CD4-positive, alpha-beta T cell treated with Interleukin-15 for 4 hours (primary cell): ENCODE measurements around the gene CHKA.

Source experiments
- DNase-seq: peaks from one replicate; pipeline ENCODE4 v3.0.0-alpha.2; 2020; ENCODE audit warnings: low spot score

The CHKA gene

DNA sequence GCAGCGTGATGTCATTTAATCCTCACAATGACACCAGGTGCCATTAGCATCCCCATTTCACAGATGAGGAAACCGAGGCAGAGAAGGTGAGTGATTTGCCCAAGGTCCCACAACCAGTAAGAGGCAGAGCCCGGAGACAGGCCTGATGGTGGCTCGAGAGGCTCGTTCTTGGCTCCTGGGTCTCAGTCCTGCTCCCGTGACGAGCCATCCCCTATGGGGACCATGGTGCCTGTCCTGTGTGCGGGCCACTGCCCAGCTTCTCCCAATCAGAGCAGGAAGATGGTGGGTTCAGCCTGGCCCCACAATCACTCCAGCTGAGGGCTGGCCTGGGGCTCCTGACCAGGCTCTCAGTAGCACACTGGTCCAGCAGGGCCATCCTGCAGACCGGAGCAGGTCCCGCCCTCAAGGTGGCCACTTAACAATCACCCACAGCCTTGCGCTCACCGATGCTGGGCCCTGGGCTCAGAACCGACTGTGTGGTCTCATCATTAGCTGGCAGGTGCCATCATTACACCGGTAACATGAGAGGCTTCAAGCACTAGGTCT, 107.5 kb downstream of the CHKA start:
- DNase-seq = no peak

DNA sequence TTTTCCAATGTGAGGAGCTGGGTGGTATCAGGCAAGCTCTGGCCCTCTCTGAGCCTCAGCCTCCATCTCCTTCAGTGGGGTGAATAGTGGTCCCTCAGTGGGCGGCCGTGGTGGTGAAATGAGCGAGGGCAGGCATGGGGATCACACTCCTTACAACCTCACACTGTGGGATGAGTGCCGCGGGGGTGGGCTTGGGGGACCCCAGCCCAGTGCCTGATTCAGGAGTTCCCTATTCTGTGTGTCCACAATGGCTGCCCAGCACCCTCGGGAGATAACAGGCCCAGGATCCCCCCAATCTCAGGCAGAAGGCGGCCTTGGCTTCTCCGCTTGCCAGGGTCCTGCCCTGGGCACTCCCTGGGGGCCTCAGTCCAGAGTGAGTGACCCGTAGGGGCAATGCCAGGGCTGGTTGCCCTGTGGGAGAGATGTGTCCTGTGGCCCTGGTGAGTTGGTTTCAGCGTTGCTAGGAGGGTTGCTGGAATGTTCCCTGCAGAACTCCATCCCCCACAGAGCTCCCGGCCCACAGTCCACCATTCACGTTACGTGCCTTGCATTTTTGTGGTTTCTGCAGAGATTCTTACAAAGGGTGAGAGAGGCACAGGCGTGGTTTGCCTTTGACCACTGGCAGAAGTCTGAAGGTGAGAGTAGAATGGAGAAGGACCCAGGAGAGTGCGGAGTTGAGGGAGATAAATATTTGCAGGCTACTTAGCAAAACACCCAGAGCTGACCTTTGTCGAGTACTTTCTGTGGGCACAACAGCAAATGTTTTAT, 108.2 kb downstream of the CHKA start:
- no peak for DNase-seq

DNA sequence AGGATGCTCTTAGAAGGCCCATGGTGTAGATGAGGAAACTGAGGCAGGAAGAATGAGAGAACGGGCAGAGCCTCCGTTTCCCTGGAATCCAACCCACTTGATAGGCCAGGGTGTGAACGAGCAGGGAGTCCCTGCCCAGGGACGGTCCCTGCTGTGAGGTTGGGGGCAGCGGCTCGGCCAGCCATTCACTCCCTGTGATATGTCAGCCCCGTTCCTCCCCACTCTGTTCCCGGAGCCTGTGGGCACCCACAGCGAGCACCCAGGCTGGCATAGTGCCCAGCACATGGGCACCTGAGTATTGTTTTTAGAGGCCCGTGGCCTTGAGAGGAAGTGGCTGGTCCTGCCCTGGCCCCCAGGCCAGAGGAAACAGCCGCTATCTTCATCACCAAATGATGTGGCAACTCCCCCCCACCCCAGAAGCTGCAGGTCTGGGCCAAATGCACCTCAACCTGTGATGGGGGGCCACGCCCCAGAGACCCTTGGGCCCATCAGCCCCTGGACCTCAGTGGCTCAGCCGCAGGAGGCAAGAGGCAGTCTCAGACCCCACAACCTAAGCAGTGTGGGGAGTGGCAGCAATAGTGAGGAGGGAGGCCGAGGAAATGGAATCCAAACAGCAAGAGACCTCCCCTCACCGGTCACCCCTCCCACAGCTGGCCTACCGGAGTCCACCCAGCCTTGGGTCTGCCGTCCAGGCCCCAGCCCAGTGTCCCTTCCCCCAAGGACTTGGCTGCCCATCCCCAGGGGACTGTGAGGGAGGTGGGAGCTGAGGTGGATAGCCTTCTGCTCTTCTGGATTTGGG, 108.9 kb downstream of the CHKA start:
- DNase-seq = no peak

DNA sequence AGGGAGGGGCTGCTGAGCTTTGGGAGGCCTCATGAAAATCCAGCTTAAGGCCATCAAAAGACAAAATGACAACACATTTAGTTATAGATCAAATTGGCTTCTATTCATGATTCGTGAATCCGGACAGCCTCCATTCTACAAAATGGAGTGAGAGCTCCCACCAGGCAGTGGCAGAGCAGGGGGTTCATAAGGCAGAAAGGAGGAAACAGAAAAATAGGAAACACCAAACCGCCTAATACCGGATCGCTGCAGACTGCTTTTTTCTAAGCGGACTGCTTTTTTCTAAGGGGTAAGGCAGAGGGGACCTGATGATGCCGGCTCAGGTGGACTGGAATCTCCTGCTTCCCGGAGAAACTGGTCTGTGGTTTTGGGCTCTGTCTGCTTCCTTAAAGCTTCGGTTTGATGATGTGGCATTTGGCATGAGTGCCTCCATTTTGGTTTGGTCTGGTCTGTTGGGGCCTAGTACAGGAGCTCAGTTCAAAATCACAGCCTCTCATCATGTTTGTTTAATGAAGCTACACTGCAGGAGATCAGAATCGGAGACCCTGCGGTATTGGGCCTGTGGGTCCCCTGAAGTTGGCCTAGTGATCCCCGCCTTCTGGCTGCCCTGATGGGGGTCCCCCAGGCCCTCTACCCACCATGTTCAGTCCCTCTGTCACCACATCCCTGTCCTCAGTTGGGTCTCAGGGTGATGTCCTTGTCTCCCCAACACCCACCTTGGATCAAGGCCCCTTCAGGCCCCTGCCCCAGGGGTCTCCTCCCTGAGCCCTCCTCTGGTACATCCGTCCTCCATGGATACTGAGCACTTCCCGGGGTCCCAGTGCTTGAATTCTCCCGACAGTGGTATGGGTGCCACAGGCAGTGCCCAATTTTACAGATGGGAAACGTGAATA, 109.9 kb downstream of the CHKA start:
- no peak for DNase-seq

DNA sequence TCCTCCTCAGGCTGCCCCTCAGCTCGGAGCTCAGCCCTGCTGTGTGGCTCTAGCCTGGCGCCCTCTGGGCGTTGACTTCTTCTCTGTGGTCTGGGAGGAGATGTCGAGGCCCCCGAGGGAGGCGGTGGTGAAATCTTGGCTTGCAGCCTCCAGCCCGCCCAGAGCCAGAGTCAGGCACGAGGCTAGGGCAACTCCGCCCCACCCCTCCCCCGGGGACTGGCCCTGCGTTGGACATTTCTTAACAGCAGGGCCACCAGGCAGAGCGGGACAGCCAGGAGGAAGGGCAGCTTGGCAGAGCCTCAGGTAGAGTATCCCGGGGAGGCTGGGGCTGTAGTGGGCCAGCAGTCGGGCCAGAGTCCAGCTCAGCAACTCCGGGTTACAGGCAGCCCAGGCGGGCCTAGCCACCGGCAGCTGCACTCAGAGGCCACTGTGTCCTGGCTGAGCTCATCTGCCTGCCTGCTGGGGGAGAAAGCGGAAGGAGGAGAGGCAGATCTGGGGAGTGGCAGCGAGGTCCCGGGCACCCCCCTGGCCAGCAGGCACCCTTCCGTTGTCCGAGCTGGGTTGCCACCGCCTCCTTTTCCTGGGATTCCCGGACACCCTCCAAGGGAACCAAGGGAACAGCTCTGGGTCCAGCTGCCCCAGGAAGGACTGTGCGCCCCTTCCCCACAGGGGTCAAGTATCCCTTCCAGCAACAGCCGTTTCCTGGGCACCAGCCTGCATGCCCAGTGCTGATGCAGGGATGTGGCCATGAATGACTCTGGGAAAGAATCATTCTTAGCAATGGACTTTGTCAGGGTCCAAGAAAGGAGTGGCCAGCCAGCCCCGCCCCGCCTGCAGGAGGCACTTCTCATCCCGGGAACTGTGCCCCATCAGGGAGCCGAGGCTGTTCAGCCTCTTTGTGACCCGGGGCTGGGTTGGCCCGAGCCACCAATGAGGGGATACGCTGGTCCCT, 110.8 kb downstream of the CHKA start, which contains the start of gene ALDH3B1:
Gene ALDH3B1 (plus strand): TSS at position 238 of the 952 bp plus-strand sequence. CDS start 4,971 bp downstream, outside the sequence.
- no peak for DNase-seq

DNA sequence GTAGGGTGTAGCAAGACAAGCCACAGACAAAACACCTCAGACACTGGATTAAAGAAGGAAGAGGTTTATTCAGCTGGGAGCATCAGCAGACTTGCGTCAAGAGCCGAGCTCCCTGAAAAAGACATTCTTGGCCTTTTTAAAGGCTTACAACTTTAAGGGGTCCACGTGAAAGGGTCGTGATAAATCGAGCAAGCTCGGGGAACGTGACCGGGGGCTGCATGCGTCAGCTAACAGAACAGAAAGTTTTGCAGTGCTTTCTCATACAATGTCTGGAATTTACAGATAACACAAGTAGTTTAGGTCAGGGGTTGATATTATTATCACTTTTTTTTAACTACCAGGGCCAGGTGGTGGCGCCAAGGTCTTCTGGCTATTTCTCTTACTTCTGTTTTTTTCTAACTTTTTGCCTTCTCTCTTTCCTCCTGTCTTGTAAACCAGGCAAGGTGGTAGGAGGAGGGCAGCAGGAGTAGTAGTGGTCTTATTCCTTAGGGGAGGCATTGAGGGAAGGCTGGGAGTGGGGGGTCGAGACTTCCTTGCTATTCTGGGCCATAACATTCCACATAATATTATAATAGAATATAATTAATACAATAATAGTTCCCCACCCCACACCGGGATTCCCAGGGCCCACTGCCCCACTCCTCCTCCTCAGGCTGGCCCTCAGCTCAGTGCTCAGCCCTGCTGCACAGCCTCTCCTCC, 111.6 kb downstream of the CHKA start:
- no peak for DNase-seq

DNA sequence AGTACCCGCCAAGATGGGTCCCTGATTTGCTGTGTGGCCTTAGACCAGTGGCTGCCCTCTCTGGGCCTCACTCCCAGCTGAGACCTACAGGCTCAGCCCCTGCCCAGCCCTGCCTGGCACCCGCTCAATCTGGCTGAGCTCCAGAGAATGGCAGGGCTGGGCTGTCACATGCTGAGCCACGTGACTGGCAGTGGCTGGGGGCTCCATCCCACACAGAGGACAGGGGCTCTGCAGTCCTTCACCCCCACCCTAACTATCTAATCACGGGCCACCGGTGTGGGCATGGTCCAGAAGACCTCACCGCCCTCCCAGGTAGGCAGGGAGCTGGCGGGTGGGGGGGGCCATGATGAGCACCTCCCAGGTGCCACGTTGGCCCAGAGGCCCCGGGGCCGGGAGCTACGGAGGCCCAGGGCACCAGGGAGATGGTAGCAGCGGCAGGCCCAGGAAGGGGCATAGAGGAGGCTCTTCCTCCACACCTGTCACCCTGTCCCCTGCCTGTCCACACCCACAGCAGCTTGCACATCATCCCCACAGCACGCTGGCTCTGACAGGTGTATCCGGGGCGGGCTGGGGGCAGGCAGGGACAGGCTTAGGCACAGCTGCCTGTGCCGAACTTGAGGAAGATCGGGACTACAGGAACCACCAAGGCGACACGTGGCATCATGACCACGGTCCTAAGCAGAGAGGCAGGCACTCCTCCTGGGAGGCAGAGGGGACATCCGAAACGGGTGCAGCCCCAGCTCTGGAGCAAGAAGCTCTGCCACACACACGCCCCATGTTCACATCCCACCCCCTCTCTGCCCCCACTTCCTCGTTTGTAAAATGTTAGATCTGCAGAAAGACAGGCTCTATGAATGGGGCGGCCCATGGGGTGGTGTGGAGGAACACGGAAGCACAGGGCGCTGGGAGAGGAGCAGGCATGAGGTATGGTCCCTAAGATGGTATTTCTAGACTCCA, 112.5 kb downstream of the CHKA start:
- DNase-seq = no peak

DNA sequence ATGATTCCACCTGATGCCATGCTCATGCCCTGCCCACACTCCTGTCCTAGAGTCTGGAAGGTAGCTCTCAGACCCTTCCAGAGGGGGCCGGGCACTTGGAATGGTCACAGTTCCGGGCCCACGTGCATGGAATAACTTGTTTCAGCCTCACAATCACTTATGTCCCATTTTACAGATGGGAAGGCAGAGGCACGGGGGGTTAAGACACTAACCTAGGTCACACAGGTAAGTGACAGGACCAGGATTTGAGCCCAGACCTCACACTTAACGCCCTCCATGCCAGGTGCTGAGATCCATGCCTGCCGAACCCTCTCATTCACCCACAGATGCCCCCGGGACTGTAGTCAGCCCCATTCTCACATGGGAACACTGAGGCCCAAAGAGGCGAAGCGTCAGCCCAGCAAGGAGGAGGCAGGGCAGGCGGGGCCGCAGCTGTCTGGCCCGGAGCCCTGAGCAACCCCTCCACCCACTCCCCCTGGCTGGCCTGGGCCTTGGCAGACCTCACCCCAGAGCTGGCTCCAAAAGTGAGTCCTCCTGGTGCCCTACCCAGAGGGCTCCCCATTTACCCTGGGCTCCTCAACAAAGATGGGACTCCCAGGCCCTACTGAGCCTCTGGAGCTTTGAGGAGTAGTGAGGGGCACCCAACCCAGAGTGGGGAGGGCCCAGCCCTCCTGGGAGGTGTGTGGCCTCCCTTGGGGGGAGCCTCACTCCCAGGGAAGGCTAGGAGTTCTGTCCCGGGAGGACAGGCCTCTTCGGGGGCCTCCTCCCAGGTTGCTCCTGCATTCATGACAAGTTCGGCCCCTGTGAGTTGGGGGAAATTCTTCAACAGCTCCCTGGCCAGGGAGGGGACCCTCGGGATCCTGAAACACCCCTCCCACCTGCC, 113.4 kb downstream of the CHKA start:
- no peak for DNase-seq

DNA sequence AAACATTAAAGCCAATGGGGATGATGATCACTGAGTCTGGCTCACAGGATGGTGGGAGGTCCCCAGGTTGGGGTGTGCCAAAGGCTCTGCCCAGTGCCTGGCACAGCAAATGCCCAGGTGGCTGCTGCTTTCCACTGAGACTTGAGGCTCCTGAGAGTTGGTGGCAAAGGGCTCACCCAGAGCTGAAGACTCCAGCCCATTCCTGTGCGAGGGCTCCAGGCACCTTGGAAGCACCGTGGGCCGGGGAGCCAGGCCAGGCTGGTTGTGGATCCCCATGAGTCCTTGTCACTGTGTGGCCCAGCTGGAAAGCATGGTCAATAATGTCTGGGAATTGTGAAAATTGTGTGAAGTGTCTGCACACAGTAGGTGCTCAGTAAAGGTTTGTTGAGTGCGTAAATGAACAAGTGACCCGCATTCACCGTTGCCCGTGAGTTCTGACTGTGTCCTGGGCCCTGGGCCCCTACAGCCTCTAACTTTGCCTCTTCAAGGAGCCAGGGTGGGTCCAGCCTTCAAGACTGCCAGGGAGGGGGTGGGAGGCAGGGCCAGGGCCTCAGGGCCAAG, 114.5 kb downstream of the CHKA start:
- DNase-seq = no peak

DNA sequence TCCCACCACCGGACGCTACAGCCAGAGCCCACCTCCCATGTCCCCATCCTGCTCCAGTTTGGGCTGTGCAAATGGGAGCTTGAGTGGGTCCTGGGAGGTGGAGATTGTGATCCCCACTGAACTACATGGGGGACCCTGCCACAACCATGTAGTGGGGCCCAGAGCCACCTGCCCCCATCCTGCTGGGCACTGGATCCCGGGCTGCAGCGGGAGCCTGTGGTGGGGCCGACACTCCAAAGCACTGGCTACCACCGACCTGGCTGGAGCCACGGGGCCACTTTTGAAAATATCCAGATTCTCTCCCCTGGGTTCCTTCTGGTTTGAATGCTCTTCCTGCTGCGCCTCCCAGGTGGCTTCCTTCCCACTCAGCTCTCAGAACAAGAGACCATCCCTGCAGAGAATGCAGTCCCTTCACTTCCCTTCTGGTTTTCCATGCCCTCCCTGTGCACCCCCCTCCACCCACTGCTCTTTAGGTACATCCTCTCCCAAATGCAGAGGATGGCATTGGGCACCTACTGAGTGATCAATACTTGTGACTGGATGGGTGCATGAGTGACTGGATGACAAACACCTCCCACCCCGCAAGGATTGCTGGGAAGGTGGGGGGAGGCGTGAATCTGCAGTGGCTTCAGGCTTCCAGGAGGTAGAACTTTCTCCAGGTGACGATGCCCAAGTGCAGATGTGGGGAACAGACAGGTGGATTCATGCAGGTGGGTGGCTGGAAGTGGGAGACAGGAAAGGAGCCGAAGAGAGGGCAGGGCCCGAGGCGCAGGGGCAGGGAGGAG, 116.4 kb downstream of the CHKA start:
- no peak for DNase-seq

DNA sequence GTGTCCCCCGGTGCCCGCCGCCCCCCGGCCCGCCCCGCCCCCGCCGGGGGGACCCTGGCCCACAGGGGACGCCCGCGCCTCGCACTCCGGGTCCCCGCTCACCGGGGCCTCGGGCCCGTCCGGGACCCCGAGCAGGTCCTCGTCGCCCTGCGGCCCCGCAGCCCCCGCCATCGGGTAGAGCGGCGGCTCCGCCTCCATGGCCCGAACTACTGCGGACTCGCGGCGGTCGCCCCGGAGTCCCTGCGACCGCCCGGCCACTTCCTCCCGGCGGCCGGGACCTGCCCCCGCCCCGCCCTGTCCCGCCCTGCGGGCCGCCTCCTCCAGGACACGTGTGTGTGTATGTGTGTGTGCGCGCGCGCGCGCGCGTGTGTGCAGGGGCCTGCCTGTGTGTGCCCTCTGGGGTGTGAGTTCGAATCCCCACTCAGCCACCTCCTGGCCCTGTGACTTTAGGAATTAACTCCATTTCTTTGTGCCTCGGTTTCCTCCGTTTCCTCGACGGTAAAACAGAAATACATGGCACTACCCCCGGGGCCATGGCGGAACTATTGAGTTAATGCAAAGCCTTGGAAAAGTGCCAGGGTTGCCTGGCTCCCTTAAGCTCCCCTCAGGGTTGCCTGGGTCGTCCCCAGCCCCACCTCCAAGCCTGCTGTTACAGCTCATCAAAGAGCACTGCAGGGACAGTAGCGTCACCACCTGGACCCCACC, 117.2 kb downstream of the CHKA start, which contains the start of gene UNC93B1:
Gene UNC93B1 (minus strand): TSS at position 252 of the 705 bp plus-strand sequence. CDS start 54 bp downstream, at position 198.
- DNase-seq = peak; percentile 80

DNA sequence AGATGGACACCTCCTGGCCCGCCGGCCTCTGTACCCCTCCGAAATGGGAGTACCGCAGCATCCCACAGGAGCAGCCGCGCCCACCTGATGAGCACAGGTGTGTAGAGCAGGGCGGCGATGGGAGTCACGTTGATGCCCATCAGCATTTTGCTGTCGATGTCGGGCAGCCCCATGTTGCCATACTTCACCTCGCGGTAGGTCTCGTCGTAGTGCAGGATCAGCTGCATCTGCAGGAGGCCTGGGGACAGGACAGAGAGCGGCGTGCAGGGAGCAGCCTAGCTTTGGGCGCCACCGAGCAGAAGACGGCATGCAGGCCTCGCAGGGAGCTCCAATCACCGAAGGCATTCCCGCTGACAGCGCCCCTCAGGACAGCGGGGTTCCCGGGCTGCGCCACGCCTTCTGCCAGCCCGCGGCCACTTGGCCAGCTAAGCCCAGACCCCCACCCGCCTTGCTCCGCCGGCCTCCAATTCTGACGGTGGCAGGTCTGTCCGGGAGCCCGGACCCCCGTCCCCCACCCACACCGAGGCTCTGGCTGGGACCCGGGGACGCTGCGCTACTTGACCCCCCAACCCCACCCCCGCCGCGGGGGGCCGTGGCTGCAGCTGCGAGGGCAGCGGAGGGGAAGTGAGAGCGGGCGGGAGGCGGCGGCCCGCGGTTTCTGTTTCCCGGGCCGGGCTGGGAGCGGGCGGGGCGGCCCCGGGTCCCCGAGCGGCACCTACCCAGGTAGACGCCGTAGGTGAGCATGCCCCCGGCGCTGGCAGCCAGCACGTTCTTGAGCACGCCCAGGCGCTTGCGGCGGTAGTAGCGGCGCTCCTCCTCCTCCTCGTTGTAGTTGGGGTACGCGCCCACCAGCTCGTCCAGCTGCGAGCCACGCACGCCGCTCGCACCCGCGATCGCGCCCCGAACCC, 118.0 kb downstream of the CHKA start:
- DNase-seq = peak; percentile 51
